ENCODE measurements around the gene FLVCR1. TPM values are rescaled to one million over a fixed set of nuclear protein-coding genes. Genes with fewer than 3 reads are reported as not detected.

FLVCR1 gene
- total and polyA plus RNA-seq, 2 donors: 4.1 to 25.2 TPM

- no peak for DNase-seq (ENCODE audit: extremely low spot score)
- Histone ChIP-seq H3K36me3 (ENCODE audit: insufficient read depth) (no peaks in the 10 kb centered on the region), H3K4me3 (ENCODE audit: low read depth, low read length) (no peak overlapping the region), H3K27ac (ENCODE audit: low read depth) (no peak overlapping the region), H3K4me1 (ENCODE audit: insufficient read depth) (no peaks in the 10 kb centered on the region)
- 93% methylated on average over 7 of the region's 7 CpGs for WGBS
Measured at GRCh38 chr1:212935387-212935981, 77.4 kb downstream of the FLVCR1 start.

- no peaks in the 10 kb centered on the region for H3K36me3 ChIP-seq (ENCODE audit: insufficient read depth)
- H3K27ac ChIP-seq (ENCODE audit: low read depth): no peak overlapping the region
- WGBS: 97% methylated on average over 3 of the region's 3 CpGs
- H3K4me1 ChIP-seq (ENCODE audit: insufficient read depth): no peaks in the 10 kb centered on the region
- no peak overlapping the region for H3K4me3 ChIP-seq (ENCODE audit: low read depth, low read length)
- no peak for DNase-seq (ENCODE audit: extremely low spot score)
Measured at GRCh38 chr1:212937034-212937433, 79.0 kb downstream of the FLVCR1 start.

GRCh38 chr1:212938846-212939245 is 80.8 kb downstream of the FLVCR1 start:
- Histone ChIP-seq H3K36me3 (ENCODE audit: insufficient read depth) (no peaks in the 10 kb centered on the region), H3K4me1 (ENCODE audit: insufficient read depth) (no peaks in the 10 kb centered on the region), H3K4me3 (ENCODE audit: low read depth, low read length) (no peak overlapping the region), H3K27ac (ENCODE audit: low read depth) (no peak overlapping the region)
- no peak for DNase-seq (ENCODE audit: extremely low spot score)
- 94% methylated on average over 6 of the region's 6 CpGs for WGBS

- no peak overlapping the region for H3K4me3 ChIP-seq (ENCODE audit: low read depth, low read length)
- no peaks in the 10 kb centered on the region for H3K36me3 ChIP-seq (ENCODE audit: insufficient read depth)
- no peak for DNase-seq (ENCODE audit: extremely low spot score)
- H3K27ac ChIP-seq (ENCODE audit: low read depth): no peak overlapping the region
- no peaks in the 10 kb centered on the region for H3K4me1 ChIP-seq (ENCODE audit: insufficient read depth)
- 77% methylated on average over 1 of the region's 1 CpG for WGBS
Measured at GRCh38 chr1:212941452-212941851, 83.4 kb downstream of the FLVCR1 start.

GRCh38 chr1:212942679-212943392 is 84.8 kb downstream of the FLVCR1 start:
- no peaks in the 10 kb centered on the region for H3K36me3 ChIP-seq (ENCODE audit: insufficient read depth)
- no peaks in the 10 kb centered on the region for H3K4me1 ChIP-seq (ENCODE audit: insufficient read depth)
- 77% methylated on average over 6 of the region's 6 CpGs for WGBS
- H3K4me3 ChIP-seq (ENCODE audit: low read depth, low read length): no peak overlapping the region
- no peak overlapping the region for H3K27ac ChIP-seq (ENCODE audit: low read depth)
- DNase-seq (ENCODE audit: extremely low spot score): no peak

- Histone ChIP-seq H3K36me3 (ENCODE audit: insufficient read depth) (no peaks in the 10 kb centered on the region), H3K27ac (ENCODE audit: low read depth) (no peak overlapping the region), H3K4me3 (ENCODE audit: low read depth, low read length) (no peak overlapping the region), H3K4me1 (ENCODE audit: insufficient read depth) (no peaks in the 10 kb centered on the region)
- DNase-seq (ENCODE audit: extremely low spot score): no peak
- 83% methylated on average over 4 of the region's 4 CpGs for WGBS
Measured at GRCh38 chr1:212943393-212943710, 85.3 kb downstream of the FLVCR1 start.

GRCh38 chr1:212944229-212944901 is 86.3 kb downstream of the FLVCR1 start:
- H3K4me1 ChIP-seq (ENCODE audit: insufficient read depth): no peaks in the 10 kb centered on the region
- WGBS: 85% methylated on average over 6 of the region's 6 CpGs
- H3K4me3 ChIP-seq (ENCODE audit: low read depth, low read length): no peak overlapping the region
- no peak overlapping the region for H3K27ac ChIP-seq (ENCODE audit: low read depth)
- no peak for DNase-seq (ENCODE audit: extremely low spot score)
- no peaks in the 10 kb centered on the region for H3K36me3 ChIP-seq (ENCODE audit: insufficient read depth)

- no peak overlapping the region for H3K27ac ChIP-seq (ENCODE audit: low read depth)
- WGBS: 94% methylated on average over 2 of the region's 2 CpGs
- DNase-seq (ENCODE audit: extremely low spot score): no peak
- H3K4me1 ChIP-seq (ENCODE audit: insufficient read depth): no peaks in the 10 kb centered on the region
- no peaks in the 10 kb centered on the region for H3K36me3 ChIP-seq (ENCODE audit: insufficient read depth)
- H3K4me3 ChIP-seq (ENCODE audit: low read depth, low read length): no peak overlapping the region
Measured at GRCh38 chr1:212945056-212945455, 87.0 kb downstream of the FLVCR1 start.

- no peaks in the 10 kb centered on the region for H3K36me3 ChIP-seq (ENCODE audit: insufficient read depth)
- DNase-seq (ENCODE audit: extremely low spot score): no peak
- no peak overlapping the region for H3K4me3 ChIP-seq (ENCODE audit: low read depth, low read length)
- no peak overlapping the region for H3K27ac ChIP-seq (ENCODE audit: low read depth)
- 89% methylated on average over 4 of the region's 4 CpGs for WGBS
- no peaks in the 10 kb centered on the region for H3K4me1 ChIP-seq (ENCODE audit: insufficient read depth)
Measured at GRCh38 chr1:212945463-212946160, 87.5 kb downstream of the FLVCR1 start.

GRCh38 chr1:212946872-212947271 is 88.8 kb downstream of the FLVCR1 start:
- Histone ChIP-seq H3K4me1 (ENCODE audit: insufficient read depth) (no peaks in the 10 kb centered on the region), H3K27ac (ENCODE audit: low read depth) (no peak overlapping the region), H3K36me3 (ENCODE audit: insufficient read depth) (no peaks in the 10 kb centered on the region), H3K4me3 (ENCODE audit: low read depth, low read length) (no peak overlapping the region)
- DNase-seq (ENCODE audit: extremely low spot score): no peak

Small RNAs within 50 kb of the gene (small RNA-seq; reads per million reads assigned to genes)
- gene AC104333.1 (not detected), gene AC104333.2 (not detected)

Other genes starting within 250 kb of the FLVCR1 start
- gene ATF3, start 249.5 kb upstream of the FLVCR1 start, total RNA-seq: 20.2 TPM
- 118 TPM for gene ATF3, start 249.5 kb upstream of the FLVCR1 start, polyA plus RNA-seq
- gene BATF3, start 158.4 kb upstream of the FLVCR1 start, total RNA-seq: 2.3 TPM
- 3.7 TPM for gene BATF3, start 158.4 kb upstream of the FLVCR1 start, polyA plus RNA-seq
- 69.2 TPM for gene NSL1, start 66.5 kb upstream of the FLVCR1 start, total RNA-seq
- 30.8 TPM for gene NSL1, start 66.5 kb upstream of the FLVCR1 start, polyA plus RNA-seq
- gene TATDN3, start 66.4 kb upstream of the FLVCR1 start, total RNA-seq: 18.8 TPM
- 13.1 TPM for gene TATDN3, start 66.4 kb upstream of the FLVCR1 start, polyA plus RNA-seq
- not detected for gene SPATA45, start 10.6 kb upstream of the FLVCR1 start, total RNA-seq
- gene SPATA45, start 10.6 kb upstream of the FLVCR1 start, polyA plus RNA-seq: not detected
- 19.7 TPM for gene VASH2, start 92.3 kb downstream of the FLVCR1 start, total RNA-seq
- 1.9 TPM for gene VASH2, start 92.3 kb downstream of the FLVCR1 start, polyA plus RNA-seq
- 104 TPM for gene ANGEL2, start 157.6 kb downstream of the FLVCR1 start, total RNA-seq
- 18.6 TPM for gene ANGEL2, start 157.6 kb downstream of the FLVCR1 start, polyA plus RNA-seq
- gene RPS6KC1, start 193.0 kb downstream of the FLVCR1 start, total RNA-seq: 72.4 TPM
- 13.2 TPM for gene RPS6KC1, start 193.0 kb downstream of the FLVCR1 start, polyA plus RNA-seq

Measured in urinary bladder (tissue), 4 donors.